SK-N-SH treated with all-trans-retinoic acid at 6 μM for 48 hours (cell line): ENCODE results near the gene FUT1.
"Not testable (repeated sequence)": the region's sequence is repeated elsewhere in the genome, so short reads cannot be mapped to it uniquely, and the experiment has no call there.

Experiments used
- ATAC-seq: fragments of 200-7000 bp; cut with Tn5 transposase; 3 replicates; pipeline ENCODE4 v1.9.1; 2020; ENCODE audit warnings: mild to moderate bottlenecking, moderate library complexity
- ARNTL ChIP-seq: fragments of 450-650 bp; formaldehyde crosslinking; IDR thresholded peaks from 2 replicates; pipeline ENCODE4 v1.5.0; 2020; ENCODE audit warnings: low read depth, mild to moderate bottlenecking, moderate library complexity, borderline replicate concordance
- BACH2 ChIP-seq: fragments of 250-450 bp; sonication (Bioruptor Pico); IDR thresholded peaks from 2 replicates; pipeline ENCODE4 v1.9.0; 2021; ENCODE audit warnings: mild to moderate bottlenecking, borderline replicate concordance
- CREB5 ChIP-seq: fragments of 250-450 bp; sonication (Bioruptor Pico); IDR thresholded peaks from 2 replicates; pipeline ENCODE4 v1.5.1; 2020; ENCODE audit warnings: low read depth, mild to moderate bottlenecking, moderate library complexity
- CSDC2 ChIP-seq: fragments of 250-450 bp; sonication (Bioruptor Pico); IDR thresholded peaks from 2 replicates; pipeline ENCODE4 v1.5.0; 2020; ENCODE audit warnings: mild to moderate bottlenecking, moderate library complexity
- CSRNP3 ChIP-seq: fragments of 250-450 bp; sonication (Bioruptor Pico); IDR thresholded peaks from 2 replicates; pipeline ENCODE4 v1.5.1; 2021; ENCODE audit warnings: mild to moderate bottlenecking, moderate library complexity
- ESRRG ChIP-seq: fragments of 250-450 bp; sonication (Bioruptor Pico); IDR thresholded peaks from 2 replicates; pipeline ENCODE4 v1.6.1; 2021; ENCODE audit warnings: mild to moderate bottlenecking
- GLIS3 ChIP-seq: fragments of 250-450 bp; sonication (Bioruptor Pico); IDR thresholded peaks from 2 replicates; pipeline ENCODE4 v1.5.0; 2020; ENCODE audit warnings: mild to moderate bottlenecking, moderate library complexity
- OSR1 ChIP-seq: fragments of 250-450 bp; sonication (Bioruptor Pico); IDR thresholded peaks from 2 replicates; pipeline ENCODE4 v1.8.0; 2022; ENCODE audit warnings: moderate library complexity, mild to moderate bottlenecking, inconsistent platforms
- PPARA ChIP-seq: fragments of 250-450 bp; sonication (Bioruptor Pico); IDR thresholded peaks from 2 replicates; pipeline ENCODE4 v1.5.0; 2020; ENCODE audit warnings: mild to moderate bottlenecking, borderline replicate concordance
- SNAI2 ChIP-seq: fragments of 250-450 bp; sonication (Bioruptor Pico); IDR thresholded peaks from 2 replicates; pipeline ENCODE4 v1.5.0; 2020; ENCODE audit warnings: mild to moderate bottlenecking, moderate library complexity
- ZC3H10 ChIP-seq: fragments of 250-450 bp; sonication (Bioruptor Pico); IDR thresholded peaks from 2 replicates; pipeline ENCODE4 v1.5.1; 2021; ENCODE audit warnings: mild to moderate bottlenecking, moderate library complexity
- ZFP3 ChIP-seq: fragments of 250-450 bp; sonication (Bioruptor Pico); IDR thresholded peaks from 2 replicates; pipeline ENCODE4 v1.5.0; 2020; ENCODE audit warnings: mild to moderate bottlenecking, moderate library complexity
- ZNF565 ChIP-seq: fragments of 450-650 bp; formaldehyde crosslinking; conservative IDR thresholded peaks from 2 replicates; pipeline ENCODE4 v1.5.0; 2020; ENCODE audit warnings: low read depth, mild to moderate bottlenecking, moderate library complexity
- ZNF70 ChIP-seq: fragments of 450-650 bp; formaldehyde crosslinking; IDR thresholded peaks from 2 replicates; pipeline ENCODE4 v1.5.0; 2020; ENCODE audit warnings: mild to moderate bottlenecking, moderate library complexity
- TF ChIP-seq, protein P1 (sequence below): fragments of 250-450 bp; sonication (Bioruptor Pico); IDR thresholded peaks from 2 replicates; pipeline ENCODE4 v1.8.0; 2020; ENCODE audit warnings: mild to moderate bottlenecking, moderate library complexity, borderline replicate concordance
- TF ChIP-seq, protein P2 (sequence below): fragments of 250-450 bp; sonication (Bioruptor Pico); IDR thresholded peaks from 2 replicates; pipeline ENCODE4 v1.8.0; 2021; ENCODE audit warnings: low read depth, mild to moderate bottlenecking, moderate library complexity, borderline replicate concordance
- TF ChIP-seq, protein P3 (sequence below): fragments of 250-450 bp; sonication (Bioruptor Pico); IDR thresholded peaks from 2 replicates; pipeline ENCODE4 v1.5.0; 2020; ENCODE audit warnings: mild to moderate bottlenecking, moderate library complexity

The FUT1 gene

DNA sequence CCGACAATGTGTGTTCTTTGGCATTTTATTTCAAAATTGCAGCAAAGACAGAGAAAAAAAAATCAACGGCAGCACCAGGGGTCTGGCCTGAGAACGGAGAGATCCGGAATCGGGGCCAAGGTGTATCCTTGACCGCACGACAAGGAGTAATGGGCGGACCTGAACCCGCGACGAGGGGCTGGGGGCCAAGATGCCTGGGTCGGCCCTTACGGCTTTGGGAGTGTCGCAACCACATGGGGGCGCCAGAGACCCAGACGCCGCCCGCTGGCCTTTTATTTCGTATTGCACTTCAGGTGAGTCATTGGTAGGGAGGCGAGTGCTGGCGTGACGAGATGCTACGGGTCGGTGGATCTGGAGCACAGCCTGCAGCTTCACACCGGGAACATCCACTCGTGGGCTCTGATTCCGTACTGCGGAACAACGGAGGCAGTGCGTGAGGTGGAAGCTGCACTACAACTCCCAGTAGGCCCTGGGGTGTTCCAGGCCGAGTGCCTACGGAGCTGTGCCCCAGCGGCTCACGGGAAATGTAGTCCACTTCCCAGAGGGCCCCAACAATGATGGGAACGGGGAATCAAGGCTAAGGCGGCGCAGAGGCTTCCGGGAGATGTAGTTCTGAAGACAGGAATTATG lies 42.7 kb upstream of the FUT1 start (continued):
- TF ChIP-seq ZFP3 (CRISPR knock-in tag) = peak; percentile 63; the same call in 1 of the 2 replicates
- TF ChIP-seq, protein P1, sequence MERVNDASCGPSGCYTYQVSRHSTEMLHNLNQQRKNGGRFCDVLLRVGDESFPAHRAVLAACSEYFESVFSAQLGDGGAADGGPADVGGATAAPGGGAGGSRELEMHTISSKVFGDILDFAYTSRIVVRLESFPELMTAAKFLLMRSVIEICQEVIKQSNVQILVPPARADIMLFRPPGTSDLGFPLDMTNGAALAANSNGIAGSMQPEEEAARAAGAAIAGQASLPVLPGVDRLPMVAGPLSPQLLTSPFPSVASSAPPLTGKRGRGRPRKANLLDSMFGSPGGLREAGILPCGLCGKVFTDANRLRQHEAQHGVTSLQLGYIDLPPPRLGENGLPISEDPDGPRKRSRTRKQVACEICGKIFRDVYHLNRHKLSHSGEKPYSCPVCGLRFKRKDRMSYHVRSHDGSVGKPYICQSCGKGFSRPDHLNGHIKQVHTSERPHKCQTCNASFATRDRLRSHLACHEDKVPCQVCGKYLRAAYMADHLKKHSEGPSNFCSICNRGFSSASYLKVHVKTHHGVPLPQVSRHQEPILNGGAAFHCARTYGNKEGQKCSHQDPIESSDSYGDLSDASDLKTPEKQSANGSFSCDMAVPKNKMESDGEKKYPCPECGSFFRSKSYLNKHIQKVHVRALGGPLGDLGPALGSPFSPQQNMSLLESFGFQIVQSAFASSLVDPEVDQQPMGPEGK = no peak
- no peak for TF ChIP-seq BACH2 (CRISPR knock-in tag)
- no peak for TF ChIP-seq ARNTL (CRISPR knock-in tag)
- no peak for TF ChIP-seq ZNF70 (CRISPR knock-in tag)
- TF ChIP-seq GLIS3 (CRISPR knock-in tag) = no peak
- no peak for TF ChIP-seq OSR1 (CRISPR knock-in tag)
- no peak for TF ChIP-seq SNAI2 (CRISPR knock-in tag)
- no peak for TF ChIP-seq ESRRG

DNA sequence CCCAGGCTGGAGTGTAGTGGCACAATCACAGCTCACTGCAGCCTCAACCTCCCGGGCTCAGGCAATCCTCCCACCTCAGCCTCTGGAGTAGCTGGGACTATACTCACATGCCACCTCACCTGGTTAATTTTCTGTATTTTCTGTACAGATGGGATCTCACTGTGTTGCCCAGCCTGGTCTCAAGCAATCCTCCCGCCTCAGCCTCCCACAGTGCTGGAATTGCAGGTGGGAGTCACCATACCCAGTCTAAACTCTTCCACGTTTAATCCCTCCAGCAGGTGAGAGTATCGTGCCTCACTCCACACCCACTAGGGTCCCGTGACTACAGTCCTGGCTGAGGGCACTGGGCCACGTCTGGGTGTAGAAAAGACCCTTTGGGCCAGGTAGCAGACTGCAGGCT lies 41.9 kb upstream of the FUT1 start:
- ATAC-seq = no peak
- TF ChIP-seq CREB5 (CRISPR knock-in tag) (no peak), BACH2 (CRISPR knock-in tag) (no peak), ZNF70 (CRISPR knock-in tag) (no peak), CSDC2 (CRISPR knock-in tag) (no peak), ZC3H10 (CRISPR knock-in tag) (no peak), ESRRG (no peak), PPARA (CRISPR knock-in tag) (no peak), CSRNP3 (no peak), ZNF565 (no peak), ARNTL (CRISPR knock-in tag) (no peak)
- TF ChIP-seq, protein P2, sequence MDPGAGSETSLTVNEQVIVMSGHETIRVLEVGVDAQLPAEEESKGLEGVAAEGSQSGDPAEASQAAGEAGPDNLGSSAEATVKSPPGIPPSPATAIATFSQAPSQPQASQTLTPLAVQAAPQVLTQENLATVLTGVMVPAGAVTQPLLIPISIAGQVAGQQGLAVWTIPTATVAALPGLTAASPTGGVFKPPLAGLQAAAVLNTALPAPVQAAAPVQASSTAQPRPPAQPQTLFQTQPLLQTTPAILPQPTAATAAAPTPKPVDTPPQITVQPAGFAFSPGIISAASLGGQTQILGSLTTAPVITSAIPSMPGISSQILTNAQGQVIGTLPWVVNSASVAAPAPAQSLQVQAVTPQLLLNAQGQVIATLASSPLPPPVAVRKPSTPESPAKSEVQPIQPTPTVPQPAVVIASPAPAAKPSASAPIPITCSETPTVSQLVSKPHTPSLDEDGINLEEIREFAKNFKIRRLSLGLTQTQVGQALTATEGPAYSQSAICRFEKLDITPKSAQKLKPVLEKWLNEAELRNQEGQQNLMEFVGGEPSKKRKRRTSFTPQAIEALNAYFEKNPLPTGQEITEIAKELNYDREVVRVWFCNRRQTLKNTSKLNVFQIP (CRISPR knock-in tag) = no peak
- TF ChIP-seq, protein P3, sequence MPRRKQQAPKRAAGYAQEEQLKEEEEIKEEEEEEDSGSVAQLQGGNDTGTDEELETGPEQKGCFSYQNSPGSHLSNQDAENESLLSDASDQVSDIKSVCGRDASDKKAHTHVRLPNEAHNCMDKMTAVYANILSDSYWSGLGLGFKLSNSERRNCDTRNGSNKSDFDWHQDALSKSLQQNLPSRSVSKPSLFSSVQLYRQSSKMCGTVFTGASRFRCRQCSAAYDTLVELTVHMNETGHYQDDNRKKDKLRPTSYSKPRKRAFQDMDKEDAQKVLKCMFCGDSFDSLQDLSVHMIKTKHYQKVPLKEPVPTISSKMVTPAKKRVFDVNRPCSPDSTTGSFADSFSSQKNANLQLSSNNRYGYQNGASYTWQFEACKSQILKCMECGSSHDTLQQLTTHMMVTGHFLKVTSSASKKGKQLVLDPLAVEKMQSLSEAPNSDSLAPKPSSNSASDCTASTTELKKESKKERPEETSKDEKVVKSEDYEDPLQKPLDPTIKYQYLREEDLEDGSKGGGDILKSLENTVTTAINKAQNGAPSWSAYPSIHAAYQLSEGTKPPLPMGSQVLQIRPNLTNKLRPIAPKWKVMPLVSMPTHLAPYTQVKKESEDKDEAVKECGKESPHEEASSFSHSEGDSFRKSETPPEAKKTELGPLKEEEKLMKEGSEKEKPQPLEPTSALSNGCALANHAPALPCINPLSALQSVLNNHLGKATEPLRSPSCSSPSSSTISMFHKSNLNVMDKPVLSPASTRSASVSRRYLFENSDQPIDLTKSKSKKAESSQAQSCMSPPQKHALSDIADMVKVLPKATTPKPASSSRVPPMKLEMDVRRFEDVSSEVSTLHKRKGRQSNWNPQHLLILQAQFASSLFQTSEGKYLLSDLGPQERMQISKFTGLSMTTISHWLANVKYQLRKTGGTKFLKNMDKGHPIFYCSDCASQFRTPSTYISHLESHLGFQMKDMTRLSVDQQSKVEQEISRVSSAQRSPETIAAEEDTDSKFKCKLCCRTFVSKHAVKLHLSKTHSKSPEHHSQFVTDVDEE (CRISPR knock-in tag) = no peak

DNA sequence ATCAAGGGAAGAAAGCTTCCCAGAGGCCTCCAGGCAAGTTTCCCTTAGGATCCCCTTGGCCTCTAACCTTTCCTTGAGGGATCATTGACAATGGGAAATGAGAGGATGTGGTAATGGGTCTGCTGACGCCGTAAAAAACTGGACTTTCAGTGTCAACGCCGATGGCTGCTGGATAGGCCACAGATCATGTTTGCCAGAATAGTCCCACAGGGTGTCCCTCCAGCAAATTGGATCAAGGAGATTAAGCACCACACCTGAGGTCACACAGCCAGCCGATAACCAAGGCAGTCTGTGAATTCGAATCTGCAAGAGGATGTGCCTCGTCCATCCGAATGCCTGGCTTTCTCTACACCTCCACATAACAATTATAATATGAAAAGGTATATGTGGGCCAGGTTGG lies 40.8 kb upstream of the FUT1 start:
- ATAC-seq = no peak
- no peak for TF ChIP-seq ZNF70 (CRISPR knock-in tag)
- TF ChIP-seq GLIS3 (CRISPR knock-in tag) = no peak
- TF ChIP-seq, protein P2 (CRISPR knock-in tag) = no peak
- TF ChIP-seq ARNTL (CRISPR knock-in tag) = no peak
- TF ChIP-seq ESRRG = no peak
- TF ChIP-seq CSDC2 (CRISPR knock-in tag) = no peak
- TF ChIP-seq, all 23 proteins: peak for 0

DNA sequence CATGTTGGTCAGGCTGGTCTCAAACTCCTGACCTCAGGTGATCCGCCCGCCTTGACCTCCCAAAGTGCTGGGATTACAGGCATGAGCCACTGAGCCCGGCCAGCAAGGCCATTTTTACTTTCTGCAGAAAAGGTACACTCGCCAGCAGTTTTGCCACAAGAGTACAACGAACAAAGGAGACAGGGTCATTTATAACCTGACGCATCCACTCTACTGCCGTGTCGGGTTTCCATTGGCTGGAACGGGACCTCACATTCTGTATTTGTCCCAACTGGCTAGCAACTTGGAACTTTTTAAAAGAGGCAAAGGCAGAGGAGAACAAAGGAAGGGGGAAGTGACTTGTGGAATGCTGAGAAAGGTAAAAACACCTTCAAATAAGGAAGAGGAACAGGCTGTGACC lies 34.9 kb upstream of the FUT1 start:
- not testable (repeated sequence) for ATAC-seq

DNA sequence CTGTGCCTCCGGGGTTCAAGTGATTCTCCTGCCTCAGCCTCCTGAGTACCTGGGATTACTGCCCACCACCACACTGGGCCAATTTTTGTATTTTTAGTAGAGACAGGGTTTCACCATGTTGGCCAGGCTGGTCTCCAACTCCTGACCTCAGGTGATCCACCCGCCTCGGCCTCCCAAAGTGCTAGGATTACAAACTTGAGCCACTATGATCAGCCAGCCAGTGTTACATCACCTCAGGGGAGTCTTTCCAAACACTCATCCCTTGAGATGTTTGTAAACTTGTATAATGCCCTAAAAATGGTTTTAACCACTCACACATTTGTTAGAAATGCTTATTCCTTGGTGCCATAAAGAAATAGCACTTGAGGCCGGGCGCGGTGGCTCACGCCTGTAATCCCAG lies 34.0 kb upstream of the FUT1 start:
- not testable (repeated sequence) for ATAC-seq
